OCI-M1 (cell line): ENCODE results near the gene ALG14.
"Not testable (repeated sequence)": the region's sequence is repeated elsewhere in the genome, so short reads cannot be mapped to it uniquely, and the experiment has no call there.

Source experiments
- DNase-seq: peaks from one replicate; lab custom pipeline; 2025; lab: John Stamatoyannopoulos, UW

ALG14 gene

DNA sequence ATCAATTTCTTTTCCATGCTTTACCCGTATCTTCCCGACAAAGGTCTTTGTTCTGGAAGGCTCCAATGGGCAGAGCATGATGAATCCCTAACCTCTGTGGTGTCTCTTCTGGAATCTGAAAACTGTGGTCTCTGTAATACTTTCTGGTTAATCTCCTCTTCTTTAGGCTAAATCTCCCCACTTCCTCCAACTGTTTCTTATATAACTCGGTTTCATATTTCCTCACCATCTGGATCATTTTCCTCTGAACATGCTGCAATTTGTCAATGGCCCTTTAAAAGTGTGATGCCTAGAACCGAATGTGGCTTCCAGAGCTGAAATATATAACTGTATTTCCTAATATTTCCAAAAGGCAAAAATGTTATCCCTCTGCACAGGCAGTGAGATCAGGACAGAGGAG is 66.1 kb downstream of the ALG14 start:
- no peak for DNase-seq

DNA sequence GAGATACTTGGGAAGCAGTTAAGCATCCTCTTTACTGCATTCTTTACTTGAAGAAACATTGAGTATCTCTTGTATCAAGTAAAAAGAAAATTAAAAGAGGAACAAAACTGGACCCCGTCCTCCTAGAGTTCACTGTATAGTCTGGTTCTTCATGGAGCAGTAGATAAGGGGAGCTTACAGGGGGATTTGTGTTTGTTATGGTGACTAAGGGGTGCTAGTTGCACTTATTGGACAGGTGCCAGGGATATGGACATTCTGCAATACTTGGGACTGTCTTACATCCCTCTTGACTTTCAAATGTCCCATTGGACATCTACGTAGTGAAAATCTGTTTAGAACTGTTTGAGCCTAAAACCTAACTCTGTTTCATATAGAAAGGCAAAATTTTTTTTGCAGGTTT is 67.2 kb downstream of the ALG14 start:
- DNase-seq: no peak

DNA sequence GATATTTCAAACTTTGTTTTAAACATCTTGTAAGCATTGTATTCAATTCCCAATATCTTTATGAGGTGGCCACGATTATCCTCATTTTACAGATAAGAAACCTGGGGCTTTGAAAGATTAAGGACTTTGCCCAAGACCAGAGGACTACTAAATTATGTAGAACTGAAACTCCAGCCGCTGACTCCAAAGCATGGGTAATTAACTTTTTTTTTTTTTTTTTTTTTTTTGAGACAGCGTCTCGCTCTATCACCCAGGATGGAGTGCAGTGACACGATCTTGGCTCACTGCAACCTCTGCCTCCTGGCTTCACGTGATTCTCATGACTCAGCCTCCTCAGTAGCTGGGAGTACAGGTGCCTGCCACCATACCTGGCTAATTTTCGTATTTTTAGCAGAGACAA is 68.7 kb downstream of the ALG14 start:
- DNase-seq: no peak

DNA sequence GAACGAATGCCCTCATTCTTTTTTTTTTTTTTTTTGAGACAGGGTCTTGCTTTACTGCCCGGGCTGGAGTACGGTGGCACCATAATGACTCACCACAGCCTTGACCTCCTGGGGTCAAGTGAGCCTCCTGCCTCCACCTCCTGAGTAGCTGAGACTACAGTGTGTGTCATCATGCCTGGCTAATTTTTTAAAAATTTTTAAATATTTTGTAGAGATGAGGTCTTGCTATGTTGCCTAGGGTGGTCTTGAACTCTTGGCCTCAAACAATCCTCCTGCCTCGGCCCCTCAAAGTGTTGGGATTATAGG is 69.4 kb downstream of the ALG14 start:
- DNase-seq: no peak

DNA sequence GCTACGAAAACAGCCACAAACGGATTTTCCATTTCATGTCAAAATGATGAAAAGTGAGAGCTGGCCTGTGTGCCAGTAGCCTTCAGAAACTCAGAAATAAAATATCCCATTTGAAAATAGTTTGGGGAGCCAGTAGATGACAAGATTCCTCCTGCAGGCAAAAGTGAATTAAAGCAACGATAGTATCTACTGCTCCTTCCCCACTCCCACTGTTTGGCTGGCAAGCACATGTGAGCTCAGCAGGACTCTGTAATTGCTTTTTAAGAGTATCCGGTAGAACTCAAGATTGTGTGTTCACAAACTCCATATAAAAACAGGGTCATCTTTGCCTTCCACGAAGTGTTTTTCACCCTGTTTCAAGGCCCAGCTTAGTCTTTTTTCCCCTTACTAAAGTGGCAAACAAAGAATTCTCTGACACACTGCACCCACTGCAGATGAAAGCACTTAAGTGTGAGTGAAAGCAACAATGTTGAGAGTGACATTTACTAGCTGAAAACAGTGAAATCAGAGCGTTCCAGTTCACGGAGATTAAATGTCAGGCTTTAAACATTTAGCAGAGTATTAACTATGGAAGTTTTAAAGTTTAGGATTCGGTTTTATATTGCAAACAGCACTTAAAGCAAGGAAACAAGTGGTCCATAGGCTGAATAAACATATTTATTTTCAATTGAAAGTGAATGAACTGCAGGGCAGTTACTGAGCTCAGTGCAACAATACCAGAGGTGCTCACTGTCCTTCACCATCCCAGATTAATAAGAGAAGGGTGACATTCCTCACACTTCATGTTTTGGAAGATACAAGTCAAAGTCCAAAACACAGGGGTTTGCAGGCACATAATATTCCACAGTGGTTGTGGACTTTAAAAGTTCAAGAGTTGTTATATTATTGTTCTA is 70.0 kb downstream of the ALG14 start:
- peak; percentile 10 for DNase-seq

DNA sequence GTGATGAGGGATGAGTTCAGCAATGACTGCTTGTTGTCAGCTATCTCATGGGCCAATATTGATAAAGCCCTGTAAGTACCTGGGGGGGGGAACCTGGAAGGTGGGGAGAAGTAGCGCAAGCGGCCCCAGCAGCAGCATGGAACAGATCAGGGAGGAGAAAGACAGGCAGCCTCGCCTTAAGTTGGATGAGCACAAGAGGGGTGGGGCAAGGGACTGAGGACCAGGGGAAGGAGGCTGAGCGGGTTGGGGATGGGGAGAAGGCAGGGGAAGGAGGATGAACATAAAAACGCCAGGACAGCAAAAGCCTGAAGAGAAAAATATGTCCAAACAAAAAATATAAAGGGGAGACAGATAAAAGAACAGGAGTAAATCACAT is 70.6 kb downstream of the ALG14 start:
- DNase-seq: no peak

DNA sequence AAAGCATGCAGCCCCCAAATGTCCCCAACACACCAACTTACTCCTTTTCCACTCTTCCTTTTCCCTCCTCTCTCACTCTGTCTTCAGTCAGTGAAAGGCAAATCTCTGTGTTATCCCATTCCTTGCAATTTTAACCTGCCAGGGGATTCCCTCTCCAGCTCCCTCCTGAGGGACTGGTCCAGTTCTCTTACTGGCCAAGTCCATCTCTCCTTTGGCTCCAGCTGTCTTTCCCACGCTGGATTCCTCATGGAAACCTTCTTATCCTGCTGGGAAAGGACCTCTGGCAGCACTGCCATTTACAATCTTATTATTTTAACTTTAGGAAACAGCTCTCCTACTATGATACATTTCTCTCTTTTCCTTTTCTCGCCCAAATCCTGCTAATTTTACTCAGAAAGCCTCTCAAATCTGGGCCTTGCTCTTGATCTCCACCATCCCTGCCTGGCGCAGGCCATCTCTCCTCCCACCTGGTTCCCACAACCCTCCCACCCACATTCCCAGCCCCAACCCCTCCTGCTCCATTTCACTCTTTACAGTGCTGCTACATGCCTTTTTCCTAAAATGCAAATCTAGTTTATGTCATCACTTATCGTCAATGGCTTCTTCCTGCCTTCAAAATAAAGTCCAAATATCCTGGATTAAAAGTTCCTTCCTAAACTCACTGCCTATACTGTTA is 73.2 kb downstream of the ALG14 start:
- DNase-seq: no peak

DNA sequence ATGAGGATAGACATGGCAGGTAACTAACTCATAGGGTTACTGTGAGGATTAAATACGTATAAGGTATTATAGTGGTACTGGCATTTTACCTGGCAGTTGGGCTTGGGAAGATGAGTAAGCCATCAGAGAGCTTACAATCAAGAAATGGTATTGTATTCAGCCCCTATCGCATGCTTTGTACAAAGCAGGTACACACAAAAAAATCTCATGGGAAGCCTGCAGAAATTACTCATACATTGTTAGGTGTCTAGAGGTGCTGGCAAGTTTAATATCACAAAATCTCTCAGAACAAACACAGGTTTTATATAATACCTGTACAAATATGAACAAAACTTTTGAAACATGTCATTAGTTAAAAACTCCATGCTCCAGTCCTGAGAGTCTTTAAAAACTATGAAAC is 74.0 kb downstream of the ALG14 start:
- no peak for DNase-seq

DNA sequence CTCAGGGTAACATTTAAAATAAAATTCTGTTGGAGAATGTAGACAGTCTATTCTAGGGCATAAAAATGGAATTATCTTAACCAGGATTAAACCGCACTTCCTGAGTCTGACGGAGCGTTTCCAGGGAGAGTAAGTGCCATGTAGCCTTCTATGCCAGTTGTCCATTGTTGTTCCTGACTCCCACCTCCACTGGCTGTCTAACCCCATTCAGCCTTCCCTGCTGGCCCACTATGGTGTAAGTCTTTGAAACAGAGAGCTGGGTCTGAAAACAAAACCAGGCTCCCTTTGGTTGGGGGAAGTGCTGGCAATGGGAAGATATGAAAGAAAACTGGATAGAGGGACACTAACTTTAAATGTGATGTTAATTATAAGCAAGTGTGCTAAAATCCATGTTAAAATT is 74.6 kb downstream of the ALG14 start:
- no peak for DNase-seq

DNA sequence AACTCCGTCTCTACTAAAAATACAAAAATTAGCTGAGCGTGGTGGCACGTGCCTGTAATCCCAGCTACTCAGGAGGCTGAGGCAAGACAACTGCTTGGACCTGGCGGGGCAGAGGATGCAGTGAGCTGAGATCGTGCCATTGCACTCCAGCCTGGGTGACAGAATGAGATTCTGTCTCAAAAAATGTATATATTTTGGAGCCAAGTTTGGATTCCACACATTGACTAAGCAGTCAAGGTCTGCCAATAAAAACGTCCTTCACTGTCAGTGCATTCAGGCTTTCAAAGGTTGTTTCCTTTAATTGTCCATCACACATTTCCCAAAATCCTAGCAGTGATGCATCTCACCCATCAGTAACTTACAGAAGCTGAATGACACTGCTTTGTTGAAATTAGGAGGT is 77.2 kb downstream of the ALG14 start:
- not testable (repeated sequence) for DNase-seq

DNA sequence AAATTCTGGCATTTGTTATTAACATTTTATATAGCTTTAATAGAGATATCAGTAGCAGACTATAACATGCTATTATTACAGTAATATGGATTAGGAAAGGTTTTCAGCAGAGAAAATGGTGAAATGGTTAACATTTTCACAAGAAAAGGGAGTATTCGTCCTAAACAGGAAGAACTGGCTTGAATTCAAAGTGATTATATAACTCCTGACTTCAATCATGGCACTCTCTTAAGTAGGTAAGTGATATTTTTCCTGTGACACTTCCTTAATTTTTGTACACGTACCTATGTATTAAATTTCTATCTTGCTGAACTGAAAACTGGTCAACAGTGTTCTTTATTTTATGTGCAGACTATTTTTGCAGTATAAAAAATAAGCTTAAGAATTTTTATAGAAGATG is 77.9 kb downstream of the ALG14 start:
- DNase-seq: no peak

DNA sequence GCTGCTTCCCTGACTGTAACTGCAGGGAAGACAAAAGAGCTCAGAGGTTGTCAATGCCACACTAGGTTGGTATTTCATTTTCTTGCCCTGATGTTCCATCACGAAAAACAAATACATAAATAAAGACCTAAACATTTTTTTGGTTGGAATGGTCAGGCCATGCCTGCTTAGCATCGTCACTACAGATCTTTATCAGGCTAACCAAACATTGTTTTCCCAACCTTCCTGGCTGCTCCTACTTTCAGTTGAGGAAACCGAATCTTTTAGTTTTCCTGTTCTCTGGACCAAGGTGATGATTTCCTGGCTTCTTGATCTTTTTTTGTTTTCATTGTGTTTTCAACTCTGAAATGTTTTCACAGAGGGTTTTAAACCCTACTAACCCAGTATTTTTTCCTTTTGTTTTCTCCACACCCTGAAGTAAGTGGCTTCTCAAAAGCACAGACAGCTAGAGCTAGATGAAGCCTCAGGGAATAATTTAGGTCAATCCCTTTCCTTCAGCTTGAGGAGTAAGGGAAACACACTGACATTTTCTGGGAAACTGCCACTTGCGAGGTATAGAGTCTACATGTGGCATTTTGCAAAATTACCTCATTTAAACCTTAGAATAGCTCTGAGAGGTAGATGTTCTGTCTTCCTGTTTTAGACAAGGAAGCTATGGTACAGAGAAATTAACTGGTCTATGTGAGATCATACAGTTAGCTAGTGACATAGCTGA is 78.7 kb downstream of the ALG14 start:
- no peak for DNase-seq

DNA sequence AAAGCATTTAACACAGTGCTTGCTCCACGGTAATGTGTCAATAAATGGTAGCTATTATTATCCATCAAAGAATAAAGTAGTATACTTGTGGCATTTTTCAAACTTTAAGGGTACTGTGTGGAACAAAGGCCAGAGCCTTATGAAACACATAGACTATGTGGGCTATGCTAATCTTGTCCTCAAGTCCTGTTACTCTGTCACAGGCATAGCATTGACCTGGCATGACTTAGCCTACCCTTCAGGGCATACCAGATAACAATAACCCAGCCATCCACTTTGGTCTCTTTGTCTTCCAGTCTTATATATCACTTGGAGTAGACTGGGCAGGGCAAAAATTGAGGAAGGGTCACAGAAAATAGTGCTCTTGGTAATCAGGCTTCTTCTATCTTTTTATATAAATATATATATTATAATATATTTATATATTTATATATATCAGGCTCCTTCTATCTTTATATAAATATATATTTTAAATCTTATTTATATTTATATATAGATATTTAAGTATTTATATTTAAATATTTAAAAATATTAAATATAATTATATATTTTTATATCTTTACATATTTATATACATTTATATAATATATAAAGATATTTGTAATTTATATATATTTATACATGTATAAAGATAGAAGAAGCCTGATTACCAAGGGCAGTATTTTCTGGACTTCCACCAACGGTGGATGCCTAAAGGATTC is 79.7 kb downstream of the ALG14 start:
- DNase-seq: no peak

DNA sequence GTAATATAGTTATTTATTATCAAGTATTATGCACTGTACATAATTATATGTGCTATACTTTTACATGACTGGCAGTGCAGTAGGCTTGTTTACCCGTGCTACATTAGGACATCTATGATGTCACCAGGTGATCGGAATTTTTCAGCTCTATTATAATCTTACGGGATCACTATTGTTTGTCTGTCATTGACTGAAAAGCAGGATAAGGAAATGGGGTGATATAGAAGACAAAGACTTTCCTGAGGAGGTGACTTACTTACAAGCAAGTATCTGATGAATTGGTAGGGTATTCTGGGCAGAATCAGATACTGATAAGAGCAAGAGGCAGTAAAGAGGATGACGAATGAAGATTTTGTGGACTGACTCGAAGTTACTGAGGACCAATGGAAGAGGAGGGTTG is 80.6 kb downstream of the ALG14 start:
- DNase-seq: no peak

DNA sequence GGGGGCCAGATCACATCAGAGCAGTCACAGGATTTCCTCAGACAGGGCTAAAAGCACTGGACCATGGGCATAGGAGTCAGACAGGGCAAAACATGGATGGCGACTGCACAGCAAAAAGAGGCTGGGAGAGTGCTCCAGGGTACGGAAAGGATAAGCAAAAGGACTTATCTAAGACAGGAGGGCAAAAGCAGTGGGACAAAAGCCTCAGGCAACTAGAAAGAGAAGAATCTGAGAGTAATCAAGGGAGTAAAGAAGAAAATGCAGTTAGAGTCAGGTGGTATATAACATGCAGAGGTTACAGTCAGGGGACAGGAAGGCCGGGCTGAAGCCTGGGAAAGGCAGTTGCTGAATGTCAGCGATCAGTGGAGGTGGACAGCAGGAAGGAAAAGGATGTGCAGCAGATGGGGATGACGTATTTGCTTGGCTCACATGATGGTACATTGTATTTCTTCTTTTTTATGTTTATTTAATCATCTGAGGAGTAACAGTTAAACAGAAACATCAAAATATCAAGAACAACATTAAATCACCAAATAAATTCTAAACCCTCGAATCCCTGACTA is 82.8 kb downstream of the ALG14 start:
- no peak for DNase-seq

DNA sequence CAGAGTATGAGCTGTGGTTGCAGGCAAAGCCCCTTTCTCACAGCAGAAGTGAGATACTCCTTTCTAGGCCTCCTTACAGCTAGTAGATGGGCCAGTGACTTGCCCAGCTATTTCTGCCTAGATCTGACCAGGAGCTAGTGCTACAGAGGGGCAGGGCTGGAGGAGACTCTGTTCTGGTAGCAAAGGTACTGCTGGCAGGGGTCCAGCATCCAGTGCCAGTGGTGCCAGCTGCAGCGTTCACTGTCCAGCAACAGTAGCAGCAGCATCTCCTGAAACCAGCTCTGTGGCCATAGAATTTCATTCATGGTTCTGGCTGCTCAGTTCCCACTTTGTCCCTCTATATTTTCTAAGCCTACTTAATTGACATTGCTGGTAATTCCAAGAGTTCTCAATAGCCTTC is 83.4 kb downstream of the ALG14 start:
- DNase-seq: no peak

DNA sequence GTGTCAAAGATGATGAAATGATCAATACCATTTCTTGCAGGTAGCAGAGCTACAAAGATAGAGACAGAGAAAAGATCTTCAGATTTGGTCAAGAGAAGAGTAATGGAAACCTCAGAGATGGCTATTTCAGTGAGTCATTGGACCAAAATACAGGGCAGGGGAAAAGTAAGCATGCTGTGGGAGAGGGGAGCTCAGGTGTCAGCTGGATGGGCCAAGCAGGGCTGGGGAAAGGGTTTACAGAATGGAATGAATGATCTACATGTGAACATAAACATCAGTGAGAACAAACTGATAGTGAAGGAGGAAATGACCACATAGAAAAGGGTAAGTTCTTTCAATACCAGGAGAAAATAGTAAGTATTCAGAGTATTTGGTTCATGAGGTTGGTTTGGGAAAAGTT is 84.4 kb downstream of the ALG14 start:
- no peak for DNase-seq

DNA sequence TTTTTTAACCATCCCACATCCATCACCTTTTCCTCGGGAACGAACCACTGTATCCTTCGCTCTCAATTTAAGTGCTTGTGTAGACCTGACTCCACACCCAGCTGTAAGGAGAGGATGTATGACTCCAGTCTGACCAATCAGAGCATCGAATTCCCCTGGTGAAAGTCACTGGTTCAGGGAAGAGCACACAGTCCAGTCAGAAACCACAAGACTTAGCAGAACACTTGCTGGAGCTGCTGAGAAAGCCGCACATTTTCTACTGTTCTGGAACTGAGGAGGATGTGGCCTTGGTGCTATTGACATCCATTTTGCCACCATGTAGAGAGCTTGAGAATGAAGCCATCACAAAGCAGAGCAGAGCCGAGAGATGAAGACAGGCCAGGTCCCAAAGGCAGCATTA is 86.0 kb downstream of the ALG14 start:
- no peak for DNase-seq

DNA sequence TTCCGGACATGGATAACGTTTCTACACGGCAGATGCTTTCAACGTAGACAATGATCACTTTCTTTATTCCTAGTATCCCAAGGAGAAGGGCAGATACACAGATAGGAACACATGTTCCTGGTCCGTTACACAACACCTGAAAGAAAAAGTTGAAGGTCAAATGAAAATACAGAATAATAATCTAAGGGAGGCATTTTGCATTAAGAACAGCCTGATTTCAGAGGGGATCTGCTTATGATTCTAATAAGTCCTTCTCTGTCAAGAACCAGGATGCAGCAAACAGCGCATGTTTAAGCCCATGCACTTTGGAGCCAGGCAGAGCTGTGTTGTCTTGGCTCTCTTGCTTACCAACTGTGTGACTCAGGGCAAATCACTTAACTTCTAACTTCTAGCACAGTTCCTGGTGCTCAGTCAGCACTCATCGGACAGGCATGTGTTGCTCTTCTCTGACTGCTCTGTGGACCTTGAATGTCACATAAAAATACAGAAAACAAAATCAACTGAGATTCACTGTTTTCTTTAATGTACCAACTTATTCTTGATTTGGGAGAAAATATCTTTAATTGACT is 89.5 kb downstream of the ALG14 start:
- DNase-seq: no peak

DNA sequence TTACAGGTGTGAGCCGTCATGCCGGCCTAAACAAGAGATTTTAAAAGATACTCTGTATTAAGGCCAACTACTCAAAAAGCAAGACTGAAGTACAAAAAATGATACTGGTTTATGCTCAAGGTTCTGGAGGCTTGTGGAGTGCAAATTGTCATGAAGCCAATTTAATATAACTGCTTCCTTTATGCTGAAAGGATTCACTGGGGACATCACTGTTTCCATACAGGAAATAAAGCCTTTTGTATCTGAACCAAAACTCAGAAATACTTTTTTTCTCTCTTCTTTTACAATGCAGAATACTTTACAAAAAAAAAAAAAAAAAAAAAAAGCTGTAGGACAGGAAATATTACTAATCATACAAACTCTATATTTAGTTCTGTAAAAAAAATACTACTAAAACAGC is 90.4 kb downstream of the ALG14 start:
- DNase-seq: no peak

DNA sequence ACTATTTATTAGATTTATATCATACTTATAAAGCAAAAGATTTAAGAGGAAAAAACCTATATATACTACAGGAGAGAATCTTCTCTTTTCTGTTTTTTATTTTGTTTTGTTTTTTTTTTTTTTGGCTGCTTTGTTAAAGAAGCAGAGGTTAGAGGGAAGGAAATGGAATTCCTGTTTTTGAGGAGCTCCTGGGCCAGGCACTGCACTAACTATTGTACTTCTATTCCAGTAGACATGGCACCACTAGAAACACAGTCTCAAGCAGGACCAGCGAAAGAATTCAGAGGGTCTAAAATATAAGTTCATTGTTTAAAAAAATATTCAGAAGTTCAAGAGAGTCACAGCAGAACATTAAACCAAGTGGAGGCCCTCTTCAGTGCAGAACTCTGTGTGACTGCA is 91.2 kb downstream of the ALG14 start:
- no peak for DNase-seq
